Suppressor macrophage treated with lipopolysaccharide for 4 hours (primary cell): ENCODE data around the gene KRTAP10-12.

Source experiments
- DNase-seq: peaks from one replicate; pipeline ENCODE4 v3.0.0-alpha.2; 2020

KRTAP10-12 gene

DNA sequence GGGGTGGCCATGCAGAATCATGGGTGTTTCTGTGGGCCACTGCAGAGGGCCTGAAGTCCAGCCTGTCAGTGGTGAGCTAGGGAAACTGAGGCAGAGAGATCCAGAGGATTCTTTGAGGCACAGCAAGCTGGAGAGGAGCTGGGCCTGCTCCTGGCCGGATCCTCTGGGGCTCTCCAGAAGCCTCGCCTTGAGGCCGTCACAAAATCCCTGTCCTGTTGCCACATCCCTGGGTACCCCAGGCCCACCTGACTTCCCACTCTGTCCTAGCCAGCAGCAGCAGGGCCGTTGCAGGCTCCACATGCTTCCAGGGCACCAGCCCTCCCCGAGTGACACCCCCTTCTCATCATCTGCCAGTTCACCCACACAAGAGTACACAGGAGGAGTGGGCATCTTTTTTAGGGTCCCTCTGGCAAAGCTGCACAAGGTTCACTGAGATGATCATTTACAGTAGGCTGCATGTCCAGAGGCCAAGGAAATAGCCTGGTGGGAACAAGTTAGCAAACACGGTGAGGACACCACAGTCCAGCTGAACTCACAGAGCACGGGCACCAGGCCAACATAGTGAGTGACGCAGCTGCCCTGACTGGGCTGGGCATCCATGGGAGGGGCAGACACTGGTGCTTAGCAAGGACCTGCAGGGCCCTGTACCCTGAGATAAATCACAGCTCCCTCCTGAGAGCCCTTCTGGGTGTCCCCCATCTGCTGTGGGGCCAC lies 39.5 kb downstream of the KRTAP10-12 start:
- no peak for DNase-seq

DNA sequence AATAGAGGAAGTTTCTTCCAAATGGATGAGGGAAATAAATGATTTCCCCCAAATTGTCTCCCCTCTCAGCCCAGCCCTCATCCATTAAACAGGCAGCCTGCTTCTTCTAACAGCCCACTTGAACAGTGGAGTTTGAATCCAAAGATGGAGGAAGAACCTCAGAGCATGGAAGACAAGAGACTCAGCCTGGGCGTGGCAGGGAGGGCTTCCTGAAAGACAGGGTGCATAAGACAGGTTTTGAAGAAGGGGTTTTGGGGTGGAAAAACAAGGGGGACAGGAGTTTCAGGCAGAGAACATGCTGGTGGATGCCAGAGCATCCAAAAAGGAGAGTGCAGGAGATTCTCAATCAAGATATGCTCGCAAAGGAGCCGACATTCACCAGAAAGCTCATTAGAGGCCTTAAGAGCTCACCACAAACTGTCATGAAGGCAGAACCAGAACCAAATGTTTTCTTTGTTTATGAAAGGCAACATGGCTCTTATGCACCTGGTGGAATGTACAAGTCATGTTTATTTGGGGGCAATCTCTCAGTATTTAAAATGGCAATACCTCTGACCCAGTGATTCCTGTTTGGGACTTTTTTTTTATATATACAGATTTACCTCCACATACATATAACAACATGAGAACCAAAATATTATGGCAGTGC lies 40.9 kb downstream of the KRTAP10-12 start:
- DNase-seq = no peak

DNA sequence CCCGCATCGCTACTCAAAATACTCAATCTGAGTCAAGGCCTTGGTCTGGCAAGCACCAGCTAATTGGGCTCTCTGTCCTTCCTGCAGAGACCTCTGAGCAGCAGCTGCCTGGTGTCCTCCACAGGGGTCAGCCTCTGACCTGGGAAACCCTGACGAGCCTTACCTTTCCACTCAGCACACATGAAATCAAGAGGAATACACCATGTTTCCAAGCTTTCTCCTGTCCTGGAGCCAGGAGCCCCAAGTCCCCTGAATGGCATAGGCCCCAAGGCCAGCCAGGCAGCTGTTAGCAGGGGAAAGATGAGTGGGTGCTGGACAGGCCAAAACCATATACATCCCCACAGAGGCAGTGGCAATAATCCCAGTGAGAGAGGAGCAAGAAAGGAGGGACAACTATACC lies 41.6 kb downstream of the KRTAP10-12 start:
- no peak for DNase-seq

DNA sequence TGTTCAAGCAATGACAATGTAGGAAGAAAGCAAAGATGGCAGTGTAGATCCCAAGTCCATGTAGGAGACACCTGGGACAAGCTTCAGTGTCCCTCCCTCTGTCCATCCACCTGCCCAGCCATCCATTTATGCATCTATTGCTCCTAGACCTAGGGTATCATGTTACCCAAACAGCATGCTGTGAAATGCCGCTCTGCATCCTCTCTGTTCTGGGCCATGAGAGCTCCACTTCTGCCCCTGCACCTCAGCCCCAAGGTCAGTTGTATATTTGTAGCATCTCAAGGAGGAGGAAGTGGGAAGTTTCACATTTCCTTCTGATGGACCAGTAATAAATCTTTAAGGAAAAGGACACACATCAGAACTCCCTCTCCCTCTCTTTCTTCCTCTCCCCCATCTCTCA lies 42.3 kb downstream of the KRTAP10-12 start:
- DNase-seq = no peak

DNA sequence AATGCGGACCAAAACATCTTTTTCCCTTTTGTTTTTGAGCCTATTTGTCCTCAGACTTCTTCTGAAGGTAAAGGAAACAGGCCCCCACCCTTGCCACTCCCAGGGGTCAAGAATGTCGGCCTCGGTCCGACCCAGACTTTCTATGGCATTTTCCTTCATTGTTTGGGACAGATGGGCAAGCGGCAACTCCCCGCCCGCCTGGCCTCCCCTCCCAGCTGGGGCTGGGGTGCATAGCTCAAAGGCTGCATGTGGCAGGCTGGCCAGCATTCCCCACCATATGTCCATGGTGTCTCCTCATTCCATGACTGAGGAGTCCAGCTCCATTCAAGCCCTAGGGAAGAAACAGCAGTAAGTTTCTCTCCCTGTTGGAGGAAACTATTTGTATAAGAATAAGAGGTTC lies 43.8 kb downstream of the KRTAP10-12 start:
- no peak for DNase-seq

DNA sequence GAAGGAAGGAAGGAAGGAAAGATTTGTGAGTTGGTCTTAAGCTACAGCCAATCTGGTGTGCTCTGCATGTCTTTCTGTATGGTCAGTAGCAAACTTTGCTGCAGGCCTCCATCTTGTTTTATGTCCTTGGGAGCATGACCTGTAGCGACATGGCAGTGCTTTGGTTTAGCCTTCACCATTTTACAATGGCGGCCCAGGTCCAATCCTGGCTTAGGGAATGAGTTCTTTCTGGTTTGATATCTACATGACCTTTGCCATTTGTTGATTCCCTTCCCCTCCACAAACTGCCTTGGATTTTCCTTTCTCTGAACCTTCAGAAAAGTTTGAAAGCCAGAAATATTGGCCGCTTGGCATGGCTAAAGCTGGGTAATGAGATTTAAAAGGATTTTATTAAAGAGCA lies 44.9 kb downstream of the KRTAP10-12 start:
- no peak for DNase-seq

DNA sequence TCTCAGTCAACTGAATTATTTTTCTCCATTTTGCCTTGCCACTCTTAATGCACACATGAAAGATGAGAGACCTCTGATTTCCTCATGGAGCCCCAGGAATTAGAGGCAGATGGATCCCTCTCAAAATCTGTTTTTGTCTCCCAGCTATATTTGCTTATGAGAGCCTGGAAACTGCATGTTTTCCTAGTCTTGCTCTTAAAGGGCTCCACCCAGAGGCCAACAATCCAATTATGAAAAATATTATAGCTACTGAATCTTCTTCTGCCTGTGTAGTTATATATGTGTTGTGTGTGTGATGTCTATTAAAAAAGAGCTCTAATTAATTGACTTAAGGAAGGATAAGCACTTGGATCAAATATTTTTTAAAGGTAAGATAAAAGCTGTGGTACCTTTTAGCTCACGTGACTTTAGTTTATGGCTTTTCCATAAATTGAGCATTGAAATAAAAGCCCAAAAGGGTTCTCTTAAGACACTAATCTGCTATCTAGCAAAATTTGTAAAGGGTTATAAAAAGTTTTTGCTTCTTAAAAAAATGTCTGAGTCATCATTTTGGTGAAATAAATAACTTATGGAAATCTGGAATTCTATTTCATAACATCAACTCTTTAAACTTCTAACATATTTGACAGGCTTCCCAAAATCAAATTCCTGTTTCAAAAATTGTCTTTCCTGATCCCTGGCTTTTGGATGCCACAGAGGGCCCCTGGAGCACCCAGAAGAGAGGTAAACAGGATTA lies 45.6 kb downstream of the KRTAP10-12 start:
- DNase-seq = peak; percentile 13
